K562 (cell line): Measurements from ENCODE around the gene KIAA0930. TPM values are rescaled to one million over a fixed set of nuclear protein-coding genes. Genes with fewer than 3 reads are reported as not detected.

Source experiments
- BACH1 ChIP-seq: fragments of 200-800 bp; sonication (Bioruptor generic); IDR thresholded peaks from 2 replicates; pipeline ENCODE4 v1.6.1; 2016; ENCODE audit warnings: missing genetic modification characterization, missing compliant biosample characterization
- MIER1 ChIP-seq: fragments of 450-650 bp; IDR thresholded peaks from 2 replicates; pipeline ENCODE4 v1.6.1; 2016; ENCODE audit warnings: antibody characterized with exemption, mild to moderate bottlenecking, low read depth
- XRCC3 ChIP-seq: fragments of 450-650 bp; IDR thresholded peaks from 2 replicates; pipeline ENCODE4 v1.6.1; 2017; ENCODE audit warnings: mild to moderate bottlenecking, moderate library complexity
- ZNF766 ChIP-seq: fragments of 200-800 bp; sonication (Bioruptor generic); conservative IDR thresholded peaks from 2 replicates; pipeline ENCODE4 v1.6.1; 2016; ENCODE audit warnings: missing genetic modification characterization, missing compliant biosample characterization
- polyA plus RNA-seq, 8 experiments: library from polyadenylated mRNA; depleted of rRNA in 4 of 8; stranded (reverse) in 5 of 8; unstranded in 3 of 8; fragments of >200 nt; fragmentation: Nextera tagmentation in 2 of 8; fragmentation: Illumina TruSeq in 1 of 8; extraction: Ambion mirVana in 2 of 8; extraction: Trizol in 1 of 8; gene quantifications; 2 replicates each; pipeline versions ENCODE4 v1.2.1 to v1.2.3, GENCODE V29; 2011 to 2014; ENCODE audit warnings: inconsistent platforms in 1 of 8, missing spikeins in 1 of 8
- total RNA-seq, 7 experiments: library from RNA; depleted of rRNA in 6 of 7; stranded (reverse); fragments of >200 nt in 6 of 7; fragmentation: Illumina TruSeq in 2 of 7; extraction: Trizol in 2 of 7; gene quantifications; 2 replicates each; pipeline versions ENCODE4 v1.2.1 to v1.2.3, GENCODE V29; 2011 to 2021; ENCODE audit warnings: low replicate concordance in 1 of 7
- TF ChIP-seq, protein P1 (sequence below), 2 experiments: fragments of 450-650 bp; formaldehyde crosslinking in 1 of 2; IDR thresholded peaks; 2 replicates each; pipeline versions ENCODE4 v1.4.0 to v1.6.1; 2014 to 2020; ENCODE audit warnings: mild to moderate bottlenecking in 2 of 2, borderline replicate concordance in 1 of 2, low read depth in 1 of 2

Gene KIAA0930
- total and polyA plus RNA-seq, 9 of the 15 experiments (the other 6 are each of a cell fraction or from before 2014, with no cell fraction given) = 0.24 to 12.1 (median 6.4) TPM

DNA sequence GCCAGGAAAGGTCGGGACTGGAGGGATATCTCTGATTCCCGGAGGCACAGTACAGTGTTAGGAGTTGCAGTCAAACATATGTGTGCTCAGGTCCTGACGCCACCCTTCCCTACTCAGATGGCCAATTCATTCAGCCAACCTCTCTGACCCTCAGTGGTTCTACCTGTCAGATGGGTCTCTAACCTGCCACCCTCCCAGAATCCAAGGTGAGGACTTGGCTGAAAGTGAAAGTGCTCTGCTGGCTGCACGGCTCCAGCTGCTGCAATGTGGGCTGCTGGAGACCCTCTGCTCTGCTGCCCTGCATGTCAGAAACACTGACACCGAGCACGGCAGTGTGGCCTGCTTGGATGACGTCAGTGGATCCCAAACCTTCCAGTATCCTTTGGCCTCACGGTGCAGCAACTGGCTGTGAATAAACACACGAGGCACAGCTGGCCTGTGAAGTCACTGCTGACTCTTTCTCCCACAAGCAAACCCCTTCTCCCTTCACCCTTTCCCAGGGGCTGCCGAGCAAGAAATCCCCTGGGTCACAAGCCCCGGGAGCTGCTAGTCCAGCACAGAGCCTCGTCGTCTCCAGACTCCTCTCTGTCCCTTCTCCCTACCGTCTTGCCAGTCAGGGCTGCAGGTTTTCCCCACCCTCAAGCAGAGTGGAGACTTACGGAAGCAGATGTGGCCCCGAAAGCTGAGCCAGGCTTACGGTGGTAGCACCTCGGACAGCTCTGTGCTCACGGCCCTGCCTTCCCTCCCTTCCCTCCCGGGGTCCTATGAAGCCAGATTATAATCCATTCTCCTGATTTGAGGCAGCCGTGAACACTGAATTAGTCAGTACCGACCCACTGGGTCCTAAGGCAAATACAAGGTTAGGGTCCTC, 24.3 kb downstream of the KIAA0930 start (continued):
- TF ChIP-seq, protein P1, sequence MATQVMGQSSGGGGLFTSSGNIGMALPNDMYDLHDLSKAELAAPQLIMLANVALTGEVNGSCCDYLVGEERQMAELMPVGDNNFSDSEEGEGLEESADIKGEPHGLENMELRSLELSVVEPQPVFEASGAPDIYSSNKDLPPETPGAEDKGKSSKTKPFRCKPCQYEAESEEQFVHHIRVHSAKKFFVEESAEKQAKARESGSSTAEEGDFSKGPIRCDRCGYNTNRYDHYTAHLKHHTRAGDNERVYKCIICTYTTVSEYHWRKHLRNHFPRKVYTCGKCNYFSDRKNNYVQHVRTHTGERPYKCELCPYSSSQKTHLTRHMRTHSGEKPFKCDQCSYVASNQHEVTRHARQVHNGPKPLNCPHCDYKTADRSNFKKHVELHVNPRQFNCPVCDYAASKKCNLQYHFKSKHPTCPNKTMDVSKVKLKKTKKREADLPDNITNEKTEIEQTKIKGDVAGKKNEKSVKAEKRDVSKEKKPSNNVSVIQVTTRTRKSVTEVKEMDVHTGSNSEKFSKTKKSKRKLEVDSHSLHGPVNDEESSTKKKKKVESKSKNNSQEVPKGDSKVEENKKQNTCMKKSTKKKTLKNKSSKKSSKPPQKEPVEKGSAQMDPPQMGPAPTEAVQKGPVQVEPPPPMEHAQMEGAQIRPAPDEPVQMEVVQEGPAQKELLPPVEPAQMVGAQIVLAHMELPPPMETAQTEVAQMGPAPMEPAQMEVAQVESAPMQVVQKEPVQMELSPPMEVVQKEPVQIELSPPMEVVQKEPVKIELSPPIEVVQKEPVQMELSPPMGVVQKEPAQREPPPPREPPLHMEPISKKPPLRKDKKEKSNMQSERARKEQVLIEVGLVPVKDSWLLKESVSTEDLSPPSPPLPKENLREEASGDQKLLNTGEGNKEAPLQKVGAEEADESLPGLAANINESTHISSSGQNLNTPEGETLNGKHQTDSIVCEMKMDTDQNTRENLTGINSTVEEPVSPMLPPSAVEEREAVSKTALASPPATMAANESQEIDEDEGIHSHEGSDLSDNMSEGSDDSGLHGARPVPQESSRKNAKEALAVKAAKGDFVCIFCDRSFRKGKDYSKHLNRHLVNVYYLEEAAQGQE (IDR thresholded peaks at IDR 0.05; ENCODE audit: borderline replicate concordance) = peak; percentile 94
- TF ChIP-seq, protein P1 (CRISPR knock-in tag; IDR thresholded peaks at IDR 0.05; ENCODE audit: low read depth) = peak; percentile 85
- TF ChIP-seq ZNF766 (CRISPR knock-in tag) (0 out of 2 replicates have a peak, but pooled peaks have one; percentile 28), XRCC3 (no peak), MIER1 (peak; percentile 84; the same call in 1 of the 2 replicates), BACH1 (tag) (no peak)
